Measurements from ENCODE around the gene GP5.

GP5 gene

GRCh38 chr3:194399874-194400411 is 877 bp upstream of the GP5 start:
- in situ Hi-C loops (cut with HindIII; ENCODE audit: low sequenced_read_pairs), result no loop called here

DNA sequence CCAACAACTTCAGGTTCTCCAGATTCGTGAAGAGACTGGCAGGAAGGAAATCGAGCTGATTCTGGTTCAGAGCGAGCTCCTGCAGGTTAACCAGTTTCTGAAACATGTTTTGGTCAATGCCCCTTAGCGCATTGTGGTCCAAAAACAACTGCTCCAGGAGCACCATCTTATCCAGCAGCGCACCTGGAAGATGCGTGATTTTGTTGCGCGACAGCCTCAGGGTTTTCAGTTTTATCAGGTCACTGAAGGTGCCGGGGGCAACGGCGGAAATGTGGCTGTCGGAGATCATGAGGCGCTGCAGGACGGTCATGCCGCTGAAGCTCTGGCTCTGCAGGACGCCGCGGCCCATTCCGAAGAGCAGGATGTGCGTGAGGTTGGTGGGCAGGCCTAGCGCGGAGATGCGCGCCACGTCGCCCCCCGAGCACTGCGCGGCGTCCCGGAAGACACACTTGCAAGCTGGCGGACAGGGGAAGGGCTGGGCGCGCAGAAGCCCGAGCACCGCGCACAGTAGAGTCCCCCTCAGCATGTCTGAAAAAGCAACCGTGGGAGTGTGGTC is 1.2 kb downstream of the GP5 start:
- in situ Hi-C loops (cut with HindIII; ENCODE audit: low sequenced_read_pairs), result no loop called here

DNA sequence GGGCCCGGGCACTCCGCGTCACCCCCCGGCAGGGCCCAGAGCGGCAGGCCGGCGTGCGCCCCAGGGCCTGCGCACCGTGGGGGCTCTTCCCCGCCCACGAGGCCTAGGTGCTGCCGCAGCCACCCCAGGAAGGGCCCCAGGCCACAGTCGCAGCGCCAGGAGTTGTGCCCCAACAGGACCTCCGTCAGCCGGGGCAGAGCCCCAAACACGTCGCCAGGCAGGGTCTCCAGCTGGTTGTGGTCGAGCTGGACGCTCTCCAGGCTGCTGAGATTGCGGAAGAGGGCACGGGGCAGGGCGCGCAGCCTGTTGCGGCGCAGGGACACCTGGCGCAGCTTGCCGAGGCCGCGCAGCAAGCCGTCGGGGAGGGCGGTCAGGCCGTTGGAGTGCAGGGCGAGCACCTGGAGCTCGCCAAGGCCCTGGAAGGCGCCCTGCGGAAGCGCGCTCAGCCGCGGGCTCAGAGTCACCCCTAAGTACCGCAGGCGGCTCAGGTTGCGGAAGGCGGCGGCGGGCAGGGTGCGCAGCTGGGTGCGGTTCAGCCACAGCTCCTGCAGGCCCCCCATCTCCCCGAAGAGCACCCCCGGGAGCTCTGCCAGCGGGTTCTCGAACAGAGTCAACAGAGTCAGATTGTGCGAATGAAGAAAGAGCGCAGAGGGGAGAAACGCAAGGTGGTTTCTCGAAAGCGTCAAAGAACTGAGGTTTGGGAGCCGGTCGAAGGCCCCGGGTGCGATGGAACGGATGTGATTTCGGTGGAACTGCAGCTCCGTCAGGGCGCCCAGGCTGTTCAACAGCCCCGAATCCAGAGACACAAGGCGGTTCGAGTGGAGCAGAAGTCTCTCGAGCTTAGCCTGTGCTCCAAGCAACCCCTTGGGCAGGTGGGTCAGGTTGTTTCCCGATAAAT is 2.0 kb downstream of the GP5 start:
- in situ Hi-C loops (cut with HindIII; ENCODE audit: low sequenced_read_pairs), result no loop called here

- in situ Hi-C loops (cut with HindIII; ENCODE audit: low sequenced_read_pairs), result no loop called here
Measured at GRCh38 chr3:194396539-194396858, 2.6 kb downstream of the GP5 start.

- in situ Hi-C loops (cut with HindIII; ENCODE audit: low sequenced_read_pairs), result no loop called here
Measured at GRCh38 chr3:194395778-194396538, 3.1 kb downstream of the GP5 start.

DNA sequence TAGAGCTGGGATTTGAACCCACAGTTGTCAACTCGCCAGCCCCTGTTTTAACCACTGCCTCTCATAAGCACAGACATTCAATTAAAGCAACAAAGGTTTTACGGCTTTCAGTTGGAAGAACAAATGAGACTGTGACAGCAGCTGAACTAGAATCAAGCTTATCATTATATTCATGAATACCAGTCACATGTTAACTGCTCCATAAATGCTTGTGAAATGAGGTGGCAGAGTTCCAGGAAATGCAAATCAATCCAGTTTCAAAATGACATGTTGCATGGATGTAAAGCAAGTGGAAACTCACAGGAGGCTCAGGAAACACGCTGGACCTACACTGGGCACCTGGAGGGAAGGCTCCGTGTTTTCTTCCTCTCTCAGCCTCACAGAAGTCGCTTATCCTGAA is 3.9 kb downstream of the GP5 start:
- in situ Hi-C loops (cut with HindIII; ENCODE audit: low sequenced_read_pairs), result no loop called here

- in situ Hi-C loops (cut with HindIII; ENCODE audit: low sequenced_read_pairs), result no loop called here
Measured at GRCh38 chr3:194392576-194392975, 6.5 kb downstream of the GP5 start.

- in situ Hi-C loops (cut with HindIII; ENCODE audit: low sequenced_read_pairs), result no loop called here
Measured at GRCh38 chr3:194390835-194391234, 8.2 kb downstream of the GP5 start.

GRCh38 chr3:194389269-194389668 is 9.8 kb downstream of the GP5 start:
- in situ Hi-C loops (cut with HindIII; ENCODE audit: low sequenced_read_pairs), result no loop called here

GRCh38 chr3:194387926-194388418 is 11.1 kb downstream of the GP5 start:
- in situ Hi-C loops (cut with HindIII; ENCODE audit: low sequenced_read_pairs), result no loop called here

DNA sequence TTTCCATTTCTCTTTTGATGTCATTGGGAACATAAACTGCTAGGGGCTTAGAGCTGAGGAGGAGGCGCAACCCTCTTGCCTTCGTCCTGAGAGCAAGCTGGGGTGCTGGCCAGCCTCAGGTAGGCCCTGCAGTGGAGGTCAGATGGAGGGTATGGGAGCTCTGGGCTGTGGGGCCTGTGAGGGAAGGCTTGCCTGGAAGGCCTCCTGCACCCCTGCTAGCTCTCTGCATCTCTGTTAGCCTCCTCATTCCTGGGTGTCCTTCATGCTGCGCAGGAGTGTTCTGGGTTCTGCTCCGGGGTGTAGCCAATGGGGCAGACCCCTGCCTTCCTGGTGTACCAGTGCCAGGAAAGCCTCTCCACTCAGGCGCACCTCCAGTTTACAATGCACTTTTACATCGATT is 11.8 kb downstream of the GP5 start:
- in situ Hi-C loops (cut with HindIII; ENCODE audit: low sequenced_read_pairs), result no loop called here

GRCh38 chr3:194386648-194387047 is 12.4 kb downstream of the GP5 start:
- in situ Hi-C loops (cut with HindIII; ENCODE audit: low sequenced_read_pairs), result no loop called here

GRCh38 chr3:194386066-194386465 is 13.0 kb downstream of the GP5 start:
- in situ Hi-C loops (cut with HindIII; ENCODE audit: low sequenced_read_pairs), result no loop called here

DNA sequence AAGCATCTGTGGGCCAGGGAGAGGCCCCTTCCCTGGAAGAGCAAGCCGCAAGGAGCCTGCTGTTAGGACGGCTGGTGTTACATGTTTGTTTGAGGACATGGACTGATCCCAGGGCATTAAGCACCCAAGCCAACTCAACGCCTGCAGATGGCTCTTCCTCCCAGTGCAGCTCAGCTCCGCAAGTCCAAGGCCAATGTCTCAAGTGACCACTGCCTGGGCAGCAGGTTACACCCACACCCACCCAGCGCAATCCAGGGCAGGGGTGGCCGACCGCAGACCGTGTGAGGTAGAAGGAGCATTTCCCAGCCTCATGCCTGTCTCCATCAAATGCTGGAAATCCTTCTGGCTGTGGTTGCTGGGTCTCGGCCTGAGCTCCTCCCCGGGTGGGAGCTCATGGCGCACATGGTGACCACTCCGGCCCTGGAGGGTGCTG is 14.5 kb downstream of the GP5 start:
- in situ Hi-C loops (cut with HindIII; ENCODE audit: low sequenced_read_pairs), result no loop called here

- in situ Hi-C loops (cut with HindIII; ENCODE audit: low sequenced_read_pairs), result no loop called here
Measured at GRCh38 chr3:194384156-194384555, 14.9 kb downstream of the GP5 start.

DNA sequence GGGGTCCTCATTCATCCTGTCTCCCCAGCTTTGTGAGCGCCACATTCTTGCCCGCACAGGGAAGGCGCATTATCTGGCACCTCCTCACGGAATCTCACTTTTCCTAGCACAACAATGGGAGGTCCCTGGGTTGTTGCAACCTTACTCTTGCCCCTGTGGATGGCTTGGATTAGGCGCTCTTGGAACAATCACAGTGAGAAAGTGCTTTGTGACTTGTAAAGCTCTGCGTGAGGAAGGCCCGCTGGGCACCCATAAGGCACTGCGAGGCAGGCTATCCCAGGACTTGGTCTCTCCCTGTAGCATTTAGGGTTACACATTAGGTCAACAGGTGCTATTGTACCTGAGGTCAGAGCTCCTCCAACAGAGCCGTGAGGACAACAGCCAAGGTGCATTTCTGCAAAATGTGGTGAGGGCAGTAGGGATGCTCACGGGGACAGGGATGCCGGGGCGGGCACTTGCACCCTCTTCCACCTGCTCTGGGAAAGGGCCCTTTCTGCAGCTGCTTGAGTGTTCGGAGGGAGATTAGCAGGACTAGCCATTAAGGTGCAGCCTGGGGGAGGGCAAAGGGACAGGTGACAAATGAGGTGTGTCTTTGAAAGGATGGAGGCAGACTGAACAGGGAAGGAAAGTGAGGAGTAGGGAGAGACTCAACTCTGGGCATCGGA is 15.7 kb downstream of the GP5 start:
- in situ Hi-C loops (cut with HindIII; ENCODE audit: low sequenced_read_pairs), result no loop called here

- in situ Hi-C loops (cut with HindIII; ENCODE audit: low sequenced_read_pairs), result no loop called here
Measured at GRCh38 chr3:194382892-194383223, 16.2 kb downstream of the GP5 start.

GRCh38 chr3:194382196-194382891 is 16.7 kb downstream of the GP5 start:
- in situ Hi-C loops (cut with HindIII; ENCODE audit: low sequenced_read_pairs), result no loop called here

GRCh38 chr3:194381460-194381875 is 17.6 kb downstream of the GP5 start:
- in situ Hi-C loops (cut with HindIII; ENCODE audit: low sequenced_read_pairs), result no loop called here

DNA sequence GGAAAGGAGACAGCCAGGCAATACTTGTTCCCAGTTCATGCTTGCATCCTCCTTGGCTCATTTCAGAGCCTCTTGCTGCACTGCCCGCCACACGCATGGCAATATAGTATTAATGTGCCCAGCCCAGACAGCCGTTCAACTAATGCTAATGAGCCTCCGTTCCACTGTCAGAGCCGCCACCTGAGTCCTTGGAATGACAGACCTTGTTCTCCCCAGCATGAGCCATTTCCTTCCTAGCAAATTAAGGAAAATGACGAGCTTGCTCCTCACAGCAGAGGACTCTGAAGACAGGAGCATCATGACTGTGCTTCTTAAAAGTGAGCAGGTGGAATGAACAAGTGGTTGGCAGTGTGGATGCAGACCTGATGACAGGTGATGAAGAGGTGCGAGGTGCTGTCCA is 18.7 kb downstream of the GP5 start:
- in situ Hi-C loops (cut with HindIII; ENCODE audit: low sequenced_read_pairs), result no loop called here

All from DLD1 (cell line).